Aorta (tissue), 5 donors: ENCODE data around the gene AFF3. TPM values are rescaled to one million over a fixed set of nuclear protein-coding genes. Genes with fewer than 3 reads are reported as not detected.

Experiments used
- ATAC-seq: fragments of 200-7000 bp; cut with Tn5 transposase; one replicate; pipeline ENCODE4 v1.9.1; 2022; ENCODE audit warnings: moderate library complexity; ENCODE audit not compliant: low FRiP score
- DNase-seq, 2 donors: peaks; one replicate each; pipeline ENCODE4 v3.0.0-alpha.2; 2020
- H3K27ac ChIP-seq, 2 donors: one replicate each; pipeline ENCODE4 v1.5.1; 2013; ENCODE audit warnings: low read length in 2 of 2, mild to moderate bottlenecking in 2 of 2, moderate library complexity in 2 of 2, control low read depth in 1 of 2, inconsistent platforms in 1 of 2, low read depth in 1 of 2
- H3K27me3 ChIP-seq, 2 donors: one replicate each; pipeline ENCODE4 v1.6.1; 2013; ENCODE audit warnings: control low read depth in 1 of 2, low read length in 1 of 2, mild to moderate bottlenecking in 1 of 2, moderate library complexity in 1 of 2; ENCODE audit not compliant: insufficient read depth in 2 of 2, control insufficient read depth in 1 of 2
- H3K36me3 ChIP-seq, 2 donors: one replicate each; pipeline ENCODE4 v1.6.1; 2013; ENCODE audit warnings: control low read depth in 1 of 2, low read length in 1 of 2, mild to moderate bottlenecking in 1 of 2; ENCODE audit not compliant: insufficient read depth in 2 of 2, control insufficient read depth in 1 of 2
- H3K4me1 ChIP-seq, 2 donors: one replicate each; pipeline ENCODE4 v1.6.1; 2013; ENCODE audit warnings: low read length in 2 of 2, control low read depth in 1 of 2, mild to moderate bottlenecking in 1 of 2, moderate library complexity in 1 of 2; ENCODE audit not compliant: insufficient read depth in 2 of 2, control insufficient read depth in 1 of 2
- H3K4me3 ChIP-seq, 2 donors: one replicate each; pipeline ENCODE4 v1.5.1; 2013; ENCODE audit warnings: low read length in 2 of 2, control low read depth in 1 of 2, mild to moderate bottlenecking in 1 of 2
- H3K9me3 ChIP-seq: one replicate; pipeline ENCODE4 v1.6.1; 2013; ENCODE audit warnings: mild to moderate bottlenecking, low read length; ENCODE audit not compliant: control insufficient read depth
- WGBS, 2 donors: extraction: QIAGEN DNeasy Blood & Tissue Kit; methylation state at CpG; one replicate each; pipeline ENCODE4 v1.1.7; 2013; 5-methylcytosine and 5-hydroxymethylcytosine counted together
- intact Hi-C, 2 donors: fragments of 100-400 bp; cut with DNase I; formaldehyde crosslinking; loops; one replicate each; pipeline versions ENCODE4 v1.14.2 to v1.15.0; 2022
- polyA plus RNA-seq, 2 donors: library from polyadenylated mRNA; stranded (reverse); fragments of 200-250 nt; gene quantifications; one replicate each; pipeline ENCODE4 v1.2.3, GENCODE V29; 2013
- total RNA-seq, 2 donors: library from RNA; stranded (reverse); fragmentation: NEBNext Ultra II Directional; extraction: Animal tissue kit (Norgen Biotek cat#: 25700); gene quantifications; one replicate each; pipeline ENCODE4 v1.2.1, GENCODE V29; 2021
- donor health status: healthy with polysubstance abuse.
- donor health status: Bipolar disorder and iron deficiency.
- donor health status: DM: no; HTN: no; CAD: no.
- donor health status: DM: no; HTN: no; CAD: no.
- donor health status: DM: yes; HTN: yes; CAD: no.

AFF3 gene
- total and polyA plus RNA-seq, 4 donors = 0.25 to 15.7 (median 5.5) TPM

GRCh38 chr2:99552529-99552928 lies 589.9 kb downstream of the AFF3 start:
- no peaks in the 10 kb centered on the region for H3K27me3 ChIP-seq
- 55 to 60% methylated on average over 2 of the region's 2 CpGs for WGBS, 2 donors
- no peaks in the 10 kb centered on the region for H3K4me1 ChIP-seq
- intact Hi-C loops = loop anchor here in 1 of 2 donors (10.0 kb wide), 1 partner anchor 832 kb away; no protein-coding TSS in a partner anchor
- no peak for ATAC-seq
- peaks cover 0 to 5% of the 10 kb centered on the region in 2 donors for H3K36me3 ChIP-seq
- H3K27ac ChIP-seq = no peak overlapping the region
- H3K4me3 ChIP-seq = no peak overlapping the region
- DNase-seq = no peak
- no peaks in the 10 kb centered on the region for H3K9me3 ChIP-seq

DNA sequence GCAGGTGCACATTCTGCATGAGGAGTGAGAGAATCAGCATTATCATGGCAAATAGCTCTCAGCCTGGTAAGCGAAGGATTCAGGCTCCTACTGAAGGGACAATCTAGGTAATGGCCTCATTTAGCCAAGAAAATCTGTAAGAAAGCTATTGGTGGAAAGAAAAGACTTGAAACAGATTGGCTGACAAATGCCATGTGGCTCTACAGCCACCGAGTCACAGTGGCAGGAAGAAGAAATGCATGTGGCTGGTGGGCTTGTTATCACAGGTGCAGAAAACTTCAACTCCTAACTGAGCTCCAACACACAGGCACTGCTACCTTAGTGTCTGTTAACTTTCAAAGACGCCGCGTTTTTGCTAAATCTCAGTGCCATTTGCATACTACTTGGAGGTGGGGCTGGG lies 592.0 kb downstream of the AFF3 start:
- DNase-seq (no peak), ATAC-seq (no peak)
- peaks cover 0 to 5% of the 10 kb centered on the region in 2 donors for H3K36me3 ChIP-seq
- no peaks in the 10 kb centered on the region for H3K4me1 ChIP-seq
- H3K27ac ChIP-seq = no peak overlapping the region
- 74 to 84% methylated on average over 5 of the region's 5 CpGs for WGBS, 2 donors
- H3K9me3 ChIP-seq = no peaks in the 10 kb centered on the region
- intact Hi-C loops = loop anchor here in 1 of 2 donors (10.0 kb wide), 1 partner anchor 834 kb away; no protein-coding TSS in a partner anchor
- H3K27me3 ChIP-seq = no peaks in the 10 kb centered on the region
- H3K4me3 ChIP-seq = no peak overlapping the region

GRCh38 chr2:99545604-99546003 lies 596.8 kb downstream of the AFF3 start:
- H3K4me3 ChIP-seq = no peak overlapping the region
- ATAC-seq (no peak), DNase-seq (no peak)
- no peaks in the 10 kb centered on the region for H3K27me3 ChIP-seq
- no peaks in the 10 kb centered on the region for H3K9me3 ChIP-seq
- H3K4me1 ChIP-seq = no peaks in the 10 kb centered on the region
- intact Hi-C loops = no loop called here
- peaks cover 0 to 3% of the 10 kb centered on the region in 2 donors for H3K36me3 ChIP-seq
- H3K27ac ChIP-seq = no peak overlapping the region
- WGBS, 2 donors = 19 to 27% methylated on average over 3 of the region's 3 CpGs

- intact Hi-C loops = no loop called here
- 12 to 14% methylated on average over 1 of the region's 1 CpG for WGBS, 2 donors
- Histone ChIP-seq H3K27me3 (no peaks in the 10 kb centered on the region), H3K27ac (no peak overlapping the region), H3K9me3 (no peaks in the 10 kb centered on the region), H3K4me3 (no peak overlapping the region), H3K36me3 (no peaks in the 10 kb centered on the region), H3K4me1 (no peaks in the 10 kb centered on the region)
- ATAC-seq (no peak), DNase-seq (no peak)
These were observed 597.3 kb downstream of the AFF3 start for GRCh38 chr2:99545066-99545465.

GRCh38 chr2:99544608-99545007 lies 597.8 kb downstream of the AFF3 start:
- Histone ChIP-seq H3K4me1 (no peaks in the 10 kb centered on the region), H3K27ac (no peak overlapping the region), H3K4me3 (no peak overlapping the region), H3K27me3 (no peaks in the 10 kb centered on the region), H3K9me3 (no peaks in the 10 kb centered on the region), H3K36me3 (no peaks in the 10 kb centered on the region)
- WGBS, 2 donors = 56 to 61% methylated on average over 6 of the region's 6 CpGs
- no peak for ATAC-seq
- intact Hi-C loops = no loop called here
- DNase-seq = no peak

DNA sequence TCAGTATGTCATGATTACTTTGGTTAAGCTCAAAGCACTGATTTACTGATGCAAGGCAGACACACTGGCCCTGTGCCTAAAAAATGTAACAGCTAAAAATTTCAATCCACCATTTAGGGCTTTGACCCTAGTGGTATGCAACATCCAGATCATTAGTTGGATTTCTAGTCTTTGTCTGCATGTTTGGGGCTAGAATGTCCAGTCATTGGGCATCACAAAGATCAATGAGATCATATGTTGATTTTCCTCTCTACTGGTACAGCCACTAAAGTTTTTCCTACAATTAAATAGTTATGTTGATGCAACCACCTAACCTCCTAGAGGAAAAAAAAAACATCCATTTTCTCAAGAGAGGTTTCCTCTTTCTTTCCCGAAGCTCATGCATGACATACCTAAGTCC lies 599.1 kb downstream of the AFF3 start:
- H3K4me3 ChIP-seq = no peak overlapping the region
- no peaks in the 10 kb centered on the region for H3K36me3 ChIP-seq
- no peak for ATAC-seq
- no peaks in the 10 kb centered on the region for H3K27me3 ChIP-seq
- DNase-seq = no peak
- no peak overlapping the region for H3K27ac ChIP-seq
- intact Hi-C loops = no loop called here
- no peaks in the 10 kb centered on the region for H3K4me1 ChIP-seq
- no peaks in the 10 kb centered on the region for H3K9me3 ChIP-seq
- 49 to 65% methylated on average over 1 of the region's 1 CpG for WGBS, 2 donors

GRCh38 chr2:99537910-99538485 lies 604.4 kb downstream of the AFF3 start:
- Histone ChIP-seq H3K36me3 (no peaks in the 10 kb centered on the region), H3K4me1 (no peaks in the 10 kb centered on the region), H3K4me3 (no peak overlapping the region), H3K27me3 (no peaks in the 10 kb centered on the region), H3K9me3 (peaks cover 2% of the 10 kb centered on the region), H3K27ac (no peak overlapping the region)
- no peak for ATAC-seq
- WGBS, 2 donors = 91 to 94% methylated on average over 4 of the region's 4 CpGs
- no peak for DNase-seq
- intact Hi-C loops = no loop called here

DNA sequence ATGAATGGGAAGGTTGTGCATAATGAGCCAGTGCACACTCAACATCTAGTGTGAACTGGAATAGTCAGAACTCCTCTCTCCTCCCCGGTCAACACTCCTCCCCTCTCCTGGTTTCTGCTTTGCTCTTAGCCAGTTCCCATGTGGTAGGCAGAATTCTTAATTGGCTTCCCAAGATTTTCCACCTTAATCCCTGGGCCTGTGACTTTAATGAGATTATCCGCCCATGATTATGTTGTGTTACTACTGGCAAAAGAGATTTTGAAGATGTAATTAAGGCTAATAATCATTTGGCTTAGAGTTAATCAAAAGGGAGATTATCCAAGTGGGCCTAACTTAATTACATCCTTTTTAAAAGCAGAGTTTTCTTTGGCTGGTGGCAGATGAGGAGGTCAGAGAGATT lies 618.3 kb downstream of the AFF3 start:
- intact Hi-C loops = no loop called here
- Histone ChIP-seq H3K4me1 (no peaks in the 10 kb centered on the region), H3K9me3 (peaks cover 2% of the 10 kb centered on the region), H3K27ac (no peak overlapping the region), H3K36me3 (no peaks in the 10 kb centered on the region), H3K27me3 (no peaks in the 10 kb centered on the region), H3K4me3 (no peak overlapping the region)
- DNase-seq = no peak
- ATAC-seq = no peak
- 91 to 92% methylated on average over 2 of the region's 2 CpGs for WGBS, 2 donors

DNA sequence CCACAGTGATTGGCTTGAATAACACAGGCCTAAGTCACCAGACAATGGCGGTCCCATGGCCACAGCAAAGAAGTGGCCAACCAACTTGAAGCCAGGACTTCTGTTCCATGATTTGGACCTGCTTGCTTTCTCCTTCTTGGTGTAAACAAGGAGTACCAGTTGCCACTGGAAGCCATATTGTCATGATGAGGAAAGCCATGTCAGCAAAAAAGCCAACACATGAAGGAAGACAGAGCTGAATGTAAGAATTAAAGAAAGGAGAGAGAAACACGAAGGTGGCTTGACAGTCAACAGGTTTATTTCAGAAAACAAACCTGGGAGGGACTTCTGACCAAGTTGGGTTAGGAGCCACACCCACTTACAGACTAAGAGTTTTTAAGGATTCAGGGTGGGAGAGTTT lies 620.2 kb downstream of the AFF3 start:
- ATAC-seq = no peak
- intact Hi-C loops = no loop called here
- Histone ChIP-seq H3K4me1 (no peaks in the 10 kb centered on the region), H3K9me3 (peaks cover 2% of the 10 kb centered on the region), H3K27ac (no peak overlapping the region), H3K36me3 (no peaks in the 10 kb centered on the region), H3K4me3 (no peak overlapping the region), H3K27me3 (no peaks in the 10 kb centered on the region)
- 97% methylated on average over 2 of the region's 2 CpGs for WGBS, 2 donors
- no peak for DNase-seq
